Retinal pigment epithelial cell (primary cell): ENCODE measurements around the gene PLEKHN1.

Experiments
- DNase-seq: peaks from one replicate; pipeline ENCODE4 v3.0.0-alpha.2; 2010; ENCODE audit warnings: low read depth
- H3K4me3 ChIP-seq: 2 replicates; pipeline ENCODE4 v1.5.1; 2011; ENCODE audit warnings: mild to moderate bottlenecking, low read length, control low read depth, moderate library complexity
- CTCF ChIP-seq: conservative IDR thresholded peaks from 2 replicates; pipeline ENCODE4 v1.5.1; 2011; ENCODE audit warnings: low read depth, low read length, control low read depth, inconsistent platforms

The PLEKHN1 gene

GRCh38 chr1:952603-953002 is 13.7 kb upstream of the PLEKHN1 start:
- no peak overlapping the region for H3K4me3 ChIP-seq
- TF ChIP-seq CTCF = no peak
- DNase-seq = no peak

GRCh38 chr1:953524-954320 is 12.6 kb upstream of the PLEKHN1 start:
- DNase-seq = no peak
- TF ChIP-seq CTCF = no peak
- no peak overlapping the region for H3K4me3 ChIP-seq

- H3K4me3 ChIP-seq = no peak overlapping the region
- DNase-seq = no peak
- TF ChIP-seq CTCF = no peak
Observed at GRCh38 chr1:954927-955326, 11.4 kb upstream of the PLEKHN1 start.

- H3K4me3 ChIP-seq = no peak overlapping the region
- no peak for DNase-seq
- no peak for TF ChIP-seq CTCF
Observed at GRCh38 chr1:955474-955873, 10.8 kb upstream of the PLEKHN1 start.

- no peak for TF ChIP-seq CTCF
- DNase-seq = no peak
- H3K4me3 ChIP-seq = no peak overlapping the region
Observed at GRCh38 chr1:956636-957035, 9.6 kb upstream of the PLEKHN1 start.

GRCh38 chr1:958823-959730 is 7.2 kb upstream of the PLEKHN1 start, which contains the start of gene NOC2L:
Gene NOC2L, minus strand, starts transcription at chr1:959256. Its CDS starts 16 bp downstream, at chr1:959240.
- no peak for DNase-seq
- peak within 1 kb of the TSS; percentile 99 for H3K4me3 ChIP-seq
- no peak for TF ChIP-seq CTCF
